SH-SY5Y (cell line): ENCODE results near the gene HCN4.

Experiments used
- GATA2 ChIP-seq: IDR thresholded peaks from 2 replicates; pipeline ENCODE4 v1.6.1; 2011; ENCODE audit warnings: mild to moderate bottlenecking, low read depth, low read length
- GATA3 ChIP-seq: IDR thresholded peaks from 2 replicates; pipeline ENCODE4 v1.6.1; 2011; ENCODE audit warnings: low read depth, mild to moderate bottlenecking, low read length, moderate library complexity

DNA sequence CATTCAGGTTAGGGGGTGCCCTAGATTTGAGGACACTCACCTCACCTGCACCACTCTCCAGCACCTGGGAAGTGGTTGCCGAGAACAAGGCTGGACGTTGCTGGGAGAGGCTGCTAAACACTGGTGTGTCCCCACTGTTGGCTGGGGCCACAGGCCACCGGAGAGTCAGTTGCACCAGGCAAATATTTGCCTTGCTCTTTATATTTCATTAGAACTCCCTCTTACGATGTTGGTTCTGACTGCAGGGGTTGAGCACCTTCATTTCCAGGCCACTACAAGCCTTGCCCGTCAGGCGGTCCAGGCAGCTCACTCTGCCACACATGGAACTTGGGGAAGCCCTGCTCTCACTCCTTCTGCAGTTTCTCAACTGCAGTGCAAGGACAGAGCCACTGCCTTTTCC lies 30.7 kb downstream of the HCN4 start:
- no peak for TF ChIP-seq GATA2
- TF ChIP-seq GATA3 = no peak
